K562 (cell line): Measurements from ENCODE around the gene HDAC5.

Source experiments
- ELF1 ChIP-seq: fragments of 200-800 bp; sonication (Bioruptor generic); IDR thresholded peaks from 2 replicates; pipeline ENCODE4 v1.6.1; 2016; ENCODE audit warnings: missing genetic modification characterization, missing compliant biosample characterization
- EP300 ChIP-seq: IDR thresholded peaks from 2 replicates; pipeline ENCODE4 v1.6.1; 2012; ENCODE audit warnings: low read length, improper control_type of control experiment
- EZH2 ChIP-seq: IDR thresholded peaks from 2 replicates; pipeline ENCODE4 v1.6.1; 2012; ENCODE audit warnings: low read depth, mild to moderate bottlenecking, inconsistent platforms, low read length, borderline replicate concordance
- KHSRP ChIP-seq: fragments of 450-650 bp; IDR thresholded peaks from 2 replicates; pipeline ENCODE4 v1.6.1; 2017
- PHF8 ChIP-seq: fragments of 200-600 bp; sonication (generic); IDR thresholded peaks from 2 replicates; pipeline ENCODE4 v1.6.1; 2012; ENCODE audit warnings: mixed run types, mild to moderate bottlenecking, inconsistent platforms, low read length, moderate library complexity, borderline replicate concordance
- POLR2AphosphoS2 ChIP-seq: IDR thresholded peaks from 2 replicates; pipeline ENCODE4 v1.6.1; 2012; ENCODE audit warnings: low read length, improper control_type of control experiment
- POLR3A ChIP-seq: IDR thresholded peaks from 2 replicates; pipeline ENCODE4 v1.6.1; 2011; ENCODE audit warnings: borderline replicate concordance, mild to moderate bottlenecking, moderate library complexity; ENCODE audit not compliant: insufficient read length, insufficient read depth; ENCODE audit errors: extremely low read depth
- TF ChIP-seq, protein P1 (sequence below), 3 experiments: IDR thresholded peaks in 2 of 3; conservative IDR thresholded peaks in 1 of 3; 2 replicates each; pipeline ENCODE4 v1.5.1; 2011 to 2012; ENCODE audit warnings: low read length in 3 of 3, mild to moderate bottlenecking in 3 of 3, control low read depth in 2 of 3, improper control_type of control experiment in 1 of 3, inconsistent platforms in 1 of 3, low read depth in 1 of 3, mixed read lengths in 1 of 3, moderate library complexity in 1 of 3; ENCODE audit not compliant: insufficient read depth in 2 of 3
- TF ChIP-seq, protein P2 (sequence below), 2 experiments: fragments of 450-650 bp; formaldehyde crosslinking in 1 of 2; IDR thresholded peaks; 2 replicates each; pipeline versions ENCODE4 v1.4.0 to v1.6.1; 2014 to 2020; ENCODE audit warnings: mild to moderate bottlenecking in 2 of 2, borderline replicate concordance in 1 of 2, low read depth in 1 of 2
- TF ChIP-seq, protein P3 (sequence below): fragments of 250-450 bp; sonication (Bioruptor Pico); IDR thresholded peaks from 2 replicates; pipeline ENCODE4 v1.8.0; 2022; ENCODE audit warnings: moderate library complexity, mild to moderate bottlenecking, inconsistent platforms

DNA sequence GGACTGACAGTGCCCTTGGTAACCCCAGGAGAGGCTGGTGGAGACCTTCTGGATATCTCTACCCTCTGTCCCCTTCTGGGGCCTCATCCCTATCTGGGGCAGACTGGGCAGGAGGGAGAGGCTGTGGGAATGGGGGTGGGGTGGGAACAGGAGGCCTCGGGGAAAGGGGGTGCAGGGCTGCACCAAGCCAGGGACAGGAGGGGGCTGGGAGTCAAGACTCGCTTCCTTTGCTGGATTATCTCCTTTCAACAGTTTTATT, 28.1 kb downstream of the HDAC5 start:
- TF ChIP-seq, protein P1, sequence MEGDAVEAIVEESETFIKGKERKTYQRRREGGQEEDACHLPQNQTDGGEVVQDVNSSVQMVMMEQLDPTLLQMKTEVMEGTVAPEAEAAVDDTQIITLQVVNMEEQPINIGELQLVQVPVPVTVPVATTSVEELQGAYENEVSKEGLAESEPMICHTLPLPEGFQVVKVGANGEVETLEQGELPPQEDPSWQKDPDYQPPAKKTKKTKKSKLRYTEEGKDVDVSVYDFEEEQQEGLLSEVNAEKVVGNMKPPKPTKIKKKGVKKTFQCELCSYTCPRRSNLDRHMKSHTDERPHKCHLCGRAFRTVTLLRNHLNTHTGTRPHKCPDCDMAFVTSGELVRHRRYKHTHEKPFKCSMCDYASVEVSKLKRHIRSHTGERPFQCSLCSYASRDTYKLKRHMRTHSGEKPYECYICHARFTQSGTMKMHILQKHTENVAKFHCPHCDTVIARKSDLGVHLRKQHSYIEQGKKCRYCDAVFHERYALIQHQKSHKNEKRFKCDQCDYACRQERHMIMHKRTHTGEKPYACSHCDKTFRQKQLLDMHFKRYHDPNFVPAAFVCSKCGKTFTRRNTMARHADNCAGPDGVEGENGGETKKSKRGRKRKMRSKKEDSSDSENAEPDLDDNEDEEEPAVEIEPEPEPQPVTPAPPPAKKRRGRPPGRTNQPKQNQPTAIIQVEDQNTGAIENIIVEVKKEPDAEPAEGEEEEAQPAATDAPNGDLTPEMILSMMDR (IDR thresholded peaks at IDR 0.05 in 2 of 3, conservative IDR thresholded peaks at IDR 0.05 in 1 of 3; ENCODE audit: insufficient read depth in 2 of 3, low read depth in 1 of 3, low read length in 3 of 3): no peak
- TF ChIP-seq KHSRP (no peak), EP300 (no peak), POLR2AphosphoS2 (no peak), POLR3A (no peak), ELF1 (tag) (no peak), EZH2 (no peak), PHF8 (no peak)
- TF ChIP-seq, protein P2, sequence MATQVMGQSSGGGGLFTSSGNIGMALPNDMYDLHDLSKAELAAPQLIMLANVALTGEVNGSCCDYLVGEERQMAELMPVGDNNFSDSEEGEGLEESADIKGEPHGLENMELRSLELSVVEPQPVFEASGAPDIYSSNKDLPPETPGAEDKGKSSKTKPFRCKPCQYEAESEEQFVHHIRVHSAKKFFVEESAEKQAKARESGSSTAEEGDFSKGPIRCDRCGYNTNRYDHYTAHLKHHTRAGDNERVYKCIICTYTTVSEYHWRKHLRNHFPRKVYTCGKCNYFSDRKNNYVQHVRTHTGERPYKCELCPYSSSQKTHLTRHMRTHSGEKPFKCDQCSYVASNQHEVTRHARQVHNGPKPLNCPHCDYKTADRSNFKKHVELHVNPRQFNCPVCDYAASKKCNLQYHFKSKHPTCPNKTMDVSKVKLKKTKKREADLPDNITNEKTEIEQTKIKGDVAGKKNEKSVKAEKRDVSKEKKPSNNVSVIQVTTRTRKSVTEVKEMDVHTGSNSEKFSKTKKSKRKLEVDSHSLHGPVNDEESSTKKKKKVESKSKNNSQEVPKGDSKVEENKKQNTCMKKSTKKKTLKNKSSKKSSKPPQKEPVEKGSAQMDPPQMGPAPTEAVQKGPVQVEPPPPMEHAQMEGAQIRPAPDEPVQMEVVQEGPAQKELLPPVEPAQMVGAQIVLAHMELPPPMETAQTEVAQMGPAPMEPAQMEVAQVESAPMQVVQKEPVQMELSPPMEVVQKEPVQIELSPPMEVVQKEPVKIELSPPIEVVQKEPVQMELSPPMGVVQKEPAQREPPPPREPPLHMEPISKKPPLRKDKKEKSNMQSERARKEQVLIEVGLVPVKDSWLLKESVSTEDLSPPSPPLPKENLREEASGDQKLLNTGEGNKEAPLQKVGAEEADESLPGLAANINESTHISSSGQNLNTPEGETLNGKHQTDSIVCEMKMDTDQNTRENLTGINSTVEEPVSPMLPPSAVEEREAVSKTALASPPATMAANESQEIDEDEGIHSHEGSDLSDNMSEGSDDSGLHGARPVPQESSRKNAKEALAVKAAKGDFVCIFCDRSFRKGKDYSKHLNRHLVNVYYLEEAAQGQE (IDR thresholded peaks at IDR 0.05; ENCODE audit: borderline replicate concordance): no peak
- TF ChIP-seq, protein P2 (CRISPR knock-in tag; IDR thresholded peaks at IDR 0.05; ENCODE audit: low read depth): no peak
- TF ChIP-seq, protein P3, sequence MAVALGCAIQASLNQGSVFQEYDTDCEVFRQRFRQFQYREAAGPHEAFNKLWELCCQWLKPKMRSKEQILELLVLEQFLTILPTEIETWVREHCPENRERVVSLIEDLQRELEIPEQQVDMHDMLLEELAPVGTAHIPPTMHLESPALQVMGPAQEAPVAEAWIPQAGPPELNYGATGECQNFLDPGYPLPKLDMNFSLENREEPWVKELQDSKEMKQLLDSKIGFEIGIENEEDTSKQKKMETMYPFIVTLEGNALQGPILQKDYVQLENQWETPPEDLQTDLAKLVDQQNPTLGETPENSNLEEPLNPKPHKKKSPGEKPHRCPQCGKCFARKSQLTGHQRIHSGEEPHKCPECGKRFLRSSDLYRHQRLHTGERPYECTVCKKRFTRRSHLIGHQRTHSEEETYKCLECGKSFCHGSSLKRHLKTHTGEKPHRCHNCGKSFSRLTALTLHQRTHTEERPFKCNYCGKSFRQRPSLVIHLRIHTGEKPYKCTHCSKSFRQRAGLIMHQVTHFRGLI: no peak
